Urinary bladder (tissue), 4 donors: ENCODE measurements around the gene GLB1L. TPM values are rescaled to one million over a fixed set of nuclear protein-coding genes. Genes with fewer than 3 reads are reported as not detected.

Experiments
- DNase-seq: peaks from one replicate; pipeline ENCODE4 v3.0.0-alpha.2; 2015; ENCODE audit errors: extremely low spot score
- H3K27ac ChIP-seq: one replicate; pipeline ENCODE4 v1.5.1; 2013; ENCODE audit warnings: low read depth, mild to moderate bottlenecking, moderate library complexity
- H3K36me3 ChIP-seq: one replicate; pipeline ENCODE4 v1.6.1; 2013; ENCODE audit warnings: mild to moderate bottlenecking, moderate library complexity; ENCODE audit not compliant: insufficient read depth
- H3K4me1 ChIP-seq: one replicate; pipeline ENCODE4 v1.6.1; 2013; ENCODE audit warnings: mild to moderate bottlenecking, moderate library complexity; ENCODE audit not compliant: insufficient read depth
- H3K4me3 ChIP-seq: one replicate; pipeline ENCODE4 v1.5.1; 2013; ENCODE audit warnings: low read depth, low read length
- whole genome bisulfite sequencing: extraction: QIAGEN DNeasy Blood & Tissue Kit; methylation state at CpG from one replicate; pipeline ENCODE4 v1.1.7; 2013; 5-methylcytosine and 5-hydroxymethylcytosine counted together
- polyA plus RNA-seq: library from polyadenylated mRNA; stranded (reverse); fragments of 200-250 nt; gene quantifications from one replicate; pipeline ENCODE4 v1.2.3, GENCODE V29; 2013
- total RNA-seq: library from RNA; depleted of rRNA; stranded (reverse); fragments of >200 nt; gene quantifications from one replicate; pipeline ENCODE4 v1.2.3, GENCODE V29; 2014
- donor health status: healthy with polysubstance abuse.
- donor health status: healthy.

The GLB1L gene
- total and polyA plus RNA-seq, 2 donors, result 6.5 to 12.0 TPM

- Histone ChIP-seq H3K27ac (peak overlapping the region; percentile 25), H3K4me1 (no peaks in the 10 kb centered on the region), H3K4me3 (no peak overlapping the region), H3K36me3 (no peaks in the 10 kb centered on the region)
- no peak for DNase-seq
- 39% methylated on average over 28 of the region's 28 CpGs for WGBS
Observed at GRCh38 chr2:219243291-219243761, 1.9 kb downstream of the GLB1L start.

- WGBS, result 91% methylated on average over 3 of the region's 3 CpGs
- DNase-seq, result no peak
- Histone ChIP-seq H3K27ac (no peak overlapping the region), H3K4me1 (no peaks in the 10 kb centered on the region), H3K4me3 (no peak overlapping the region), H3K36me3 (peaks cover 10% of the 10 kb centered on the region)
Observed at GRCh38 chr2:219234331-219234730, 10.9 kb downstream of the GLB1L start.

- Histone ChIP-seq H3K4me1 (no peaks in the 10 kb centered on the region), H3K27ac (peak overlapping the region; percentile 85), H3K4me3 (peak overlapping the region; percentile 56), H3K36me3 (peaks cover 10% of the 10 kb centered on the region)
- under 1% methylated on average over 24 of the region's 24 CpGs for WGBS
- DNase-seq, result no peak
Observed at GRCh38 chr2:219230059-219230540, 15.1 kb downstream of the GLB1L start.

GRCh38 chr2:219229305-219230058, 15.8 kb downstream of the GLB1L start, which contains the start of the genes ANKZF1 and ATG9A:
TSS of gene ANKZF1 (plus strand) at chr2:219229806. CDS start at chr2:219230258, 452 bp downstream.
TSS of gene ATG9A (minus strand) at chr2:219229636. CDS start at chr2:219228024, 1,612 bp downstream.
- Histone ChIP-seq H3K4me1 (no peaks in the 10 kb centered on the region), H3K27ac (peak within 1 kb of the TSS; percentile 91), H3K4me3 (peak within 1 kb of the TSS; percentile 90), H3K36me3 (peaks cover 8% of the 10 kb centered on the region)
- DNase-seq, result peak; percentile 99
- under 1% methylated on average over 80 of the region's 80 CpGs for WGBS

- DNase-seq, result no peak
- Histone ChIP-seq H3K4me1 (no peaks in the 10 kb centered on the region), H3K4me3 (peak overlapping the region; percentile 90)
Observed at GRCh38 chr2:219228911-219229304, 16.3 kb downstream of the GLB1L start.

GRCh38 chr2:219228041-219228910, 17.0 kb downstream of the GLB1L start:
- Histone ChIP-seq H3K4me1 (no peaks in the 10 kb centered on the region), H3K36me3 (peaks cover 4% of the 10 kb centered on the region), H3K4me3 (peak overlapping the region; percentile 90), H3K27ac (peak overlapping the region; percentile 79)
- 40% methylated on average over 7 of the region's 7 CpGs for WGBS
- DNase-seq, result no peak

More at GRCh38 chr2:219228911-219229304, 16.3 kb downstream of the GLB1L start:
- WGBS, result 3% methylated on average over 19 of the region's 19 CpGs
- H3K36me3 ChIP-seq, result peaks cover 8% of the 10 kb centered on the region
- H3K27ac ChIP-seq, result peak overlapping the region; percentile 79

- DNase-seq, result no peak
- no peaks in the 10 kb centered on the region for H3K4me1 ChIP-seq
- no peak overlapping the region for H3K4me3 ChIP-seq
- 89% methylated on average over 3 of the region's 3 CpGs for WGBS
- peaks cover 4% of the 10 kb centered on the region for H3K36me3 ChIP-seq
- no peak overlapping the region for H3K27ac ChIP-seq
Observed at GRCh38 chr2:219225350-219225749, 19.9 kb downstream of the GLB1L start.

GRCh38 chr2:219223831-219224610, 21.2 kb downstream of the GLB1L start:
- Histone ChIP-seq H3K27ac (no peak overlapping the region), H3K36me3 (peaks cover 4% of the 10 kb centered on the region), H3K4me3 (no peak overlapping the region), H3K4me1 (peaks cover 4% of the 10 kb centered on the region)
- no peak for DNase-seq
- WGBS, result 93% methylated on average over 31 of the region's 31 CpGs

- Histone ChIP-seq H3K4me3 (no peak overlapping the region), H3K27ac (no peak overlapping the region), H3K36me3 (peaks cover 4% of the 10 kb centered on the region), H3K4me1 (peaks cover 4% of the 10 kb centered on the region)
- WGBS, result 92% methylated on average over 16 of the region's 16 CpGs
- no peak for DNase-seq
Observed at GRCh38 chr2:219221957-219222518, 23.2 kb downstream of the GLB1L start.

- WGBS, result 90% methylated on average over 19 of the region's 19 CpGs
- peaks cover 6% of the 10 kb centered on the region for H3K36me3 ChIP-seq
- no peak overlapping the region for H3K27ac ChIP-seq
Observed at GRCh38 chr2:219220652-219221402, 24.4 kb downstream of the GLB1L start.

GRCh38 chr2:219219784-219220532, 25.3 kb downstream of the GLB1L start:
- no peak for DNase-seq
- H3K4me1 ChIP-seq, result peaks cover 4% of the 10 kb centered on the region
- H3K27ac ChIP-seq, result no peak overlapping the region
- 87% methylated on average over 18 of the region's 18 CpGs for WGBS
- no peak overlapping the region for H3K4me3 ChIP-seq
- peaks cover 6% of the 10 kb centered on the region for H3K36me3 ChIP-seq

More at GRCh38 chr2:219220652-219221402, 24.4 kb downstream of the GLB1L start:
- Histone ChIP-seq H3K4me1 (peaks cover 4% of the 10 kb centered on the region), H3K4me3 (no peak overlapping the region)
- no peak for DNase-seq
